ENCODE data around the gene ETF1. TPM values are rescaled to one million over a fixed set of nuclear protein-coding genes. Genes with fewer than 3 reads are reported as not detected.

The ETF1 gene
- polyA plus RNA-seq, 3 donors = 34.8 to 71.4 (median 61.6) TPM

GRCh38 chr5:138459311-138459933 lies 83.6 kb downstream of the ETF1 start:
- Mint-ChIP-seq H3K27me3 (ENCODE audit: low read depth in 3 of 3) (peaks cover 0 to 7% (median 3%) of the 10 kb centered on the region in 3 donors), H3K9me3 (peaks cover 0 to 1% (median 0%) of the 10 kb centered on the region in 7 donors), H3K4me3 (peak overlapping the region; percentile 32 to 76), H3K4me1 (peaks cover 28% of the 10 kb centered on the region), H3K27ac (peak overlapping the region; percentile 81 to 94 (median 90)), H3K36me3 (peaks cover 0 to 7% of the 10 kb centered on the region in 2 donors)
- peak overlapping the region; percentile 66 for H2AFZ ChIP-seq (ENCODE audit: insufficient read depth, low read depth, low read length, poor library complexity, severe bottlenecking)
- no peak for TF ChIP-seq CTCF (IDR thresholded peaks at IDR 0.05)
- H3K27me3 ChIP-seq (ENCODE audit: control insufficient read depth in 2 of 2, insufficient read depth in 2 of 2, low read length in 2 of 2) = no peaks in the 10 kb centered on the region
- no peaks in the 10 kb centered on the region for H4K20me1 ChIP-seq (ENCODE audit: insufficient read depth, low read length)
- peak; percentile 53 to 73 (median 54) for DNase-seq
- no peak overlapping the region for H3K27ac ChIP-seq (ENCODE audit: low read depth in 1 of 2, low read length in 2 of 2)
- 24% methylated on average over 8 of the region's 11 CpGs for WGBS (ENCODE audit: insufficient coverage)
- H3K79me2 ChIP-seq (ENCODE audit: insufficient read depth, low read length) = no peaks in the 10 kb centered on the region
- H3K9me3 ChIP-seq (replicated peaks in 1 of 2; ENCODE audit: control insufficient read depth in 1 of 2, insufficient read depth in 1 of 2, low read length in 2 of 2) = no peaks in the 10 kb centered on the region
- H3K4me1 ChIP-seq (ENCODE audit: control insufficient read depth in 1 of 2, insufficient read depth in 2 of 2, low read length in 2 of 2) = peaks cover 29 to 33% of the 10 kb centered on the region in 2 donors
- no peak overlapping the region for H3K4me2 ChIP-seq (replicated peaks; ENCODE audit: extremely low read depth, low read length, poor library complexity, severe bottlenecking)
- no peaks in the 10 kb centered on the region for H3K36me3 ChIP-seq (replicated peaks in 1 of 2; ENCODE audit: control insufficient read depth in 1 of 2, insufficient read depth in 2 of 2, low read length in 2 of 2)
- intact Hi-C loops (cut with micrococcal nuclease) = no loop called here
- no peak overlapping the region for H3K9ac ChIP-seq (ENCODE audit: insufficient read depth, low read length, poor library complexity, severe bottlenecking)
- H3K4me3 ChIP-seq (replicated peaks in 1 of 3; ENCODE audit: low read depth in 2 of 3, low read length in 3 of 3) = no peak overlapping the region

- Histone ChIP-seq H3K4me2 (replicated peaks; ENCODE audit: extremely low read depth, low read length, poor library complexity, severe bottlenecking) (no peak overlapping the region), H3K4me3 (replicated peaks in 1 of 3; ENCODE audit: low read depth in 2 of 3, low read length in 3 of 3) (no peak overlapping the region), H3K36me3 (replicated peaks in 1 of 2; ENCODE audit: control insufficient read depth in 1 of 2, insufficient read depth in 2 of 2, low read length in 2 of 2) (no peaks in the 10 kb centered on the region), H3K27ac (ENCODE audit: low read depth in 1 of 2, low read length in 2 of 2) (no peak overlapping the region), H4K20me1 (ENCODE audit: insufficient read depth, low read length) (no peaks in the 10 kb centered on the region), H3K4me1 (ENCODE audit: control insufficient read depth in 1 of 2, insufficient read depth in 2 of 2, low read length in 2 of 2) (peaks cover 25 to 28% of the 10 kb centered on the region in 2 donors), H3K9me3 (replicated peaks in 1 of 2; ENCODE audit: control insufficient read depth in 1 of 2, insufficient read depth in 1 of 2, low read length in 2 of 2) (no peaks in the 10 kb centered on the region), H3K9ac (ENCODE audit: insufficient read depth, low read length, poor library complexity, severe bottlenecking) (no peak overlapping the region), H3K79me2 (ENCODE audit: insufficient read depth, low read length) (no peaks in the 10 kb centered on the region), H2AFZ (ENCODE audit: insufficient read depth, low read depth, low read length, poor library complexity, severe bottlenecking) (peak overlapping the region; percentile 66), H3K27me3 (ENCODE audit: control insufficient read depth in 2 of 2, insufficient read depth in 2 of 2, low read length in 2 of 2) (no peaks in the 10 kb centered on the region)
- Mint-ChIP-seq H3K27me3 (ENCODE audit: low read depth in 3 of 3) (peaks cover 0 to 9% (median 3%) of the 10 kb centered on the region in 3 donors), H3K4me1 (peaks cover 28% of the 10 kb centered on the region), H3K9me3 (peaks cover 0 to 1% (median 0%) of the 10 kb centered on the region in 7 donors), H3K36me3 (peaks cover 0 to 7% of the 10 kb centered on the region in 2 donors), H3K4me3 (peak overlapping the region; percentile 32 to 76), H3K27ac (peak overlapping the region in 6 of 7 donors; percentile 81 to 94 (median 90))
- DNase-seq = no peak
- TF ChIP-seq CTCF (IDR thresholded peaks at IDR 0.05) = no peak
- WGBS (ENCODE audit: insufficient coverage) = 78% methylated on average over 9 of the region's 9 CpGs
- intact Hi-C loops (cut with micrococcal nuclease) = no loop called here
These were observed 84.2 kb downstream of the ETF1 start for GRCh38 chr5:138458856-138459255.
